CD4-positive, alpha-beta T cell treated with Interleukin-17A for 1 hour (primary cell): Measurements from ENCODE around the gene FDX1.

Experiments used
- DNase-seq: peaks from one replicate; pipeline ENCODE4 v3.0.0-alpha.2; 2020

FDX1 gene

DNA sequence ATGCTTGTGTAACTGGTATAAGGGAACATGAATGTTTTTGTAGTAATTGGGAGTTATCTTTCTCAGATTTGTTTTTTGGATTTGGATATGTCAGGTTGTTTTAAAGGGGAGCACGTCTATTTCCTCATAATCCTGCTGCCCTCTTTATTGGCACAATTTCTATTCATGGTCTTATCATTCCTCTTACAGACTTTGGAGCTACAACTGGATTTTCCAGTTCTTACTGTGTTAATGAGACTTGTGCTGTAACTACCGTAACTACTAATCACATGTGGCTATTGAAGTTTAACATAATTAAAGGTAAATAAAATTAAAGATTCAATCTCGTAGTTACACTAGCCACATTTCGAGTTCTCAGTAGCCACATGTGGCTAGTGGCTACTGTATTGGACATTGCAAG lies 1.9 kb downstream of the FDX1 start:
- DNase-seq = no peak

DNA sequence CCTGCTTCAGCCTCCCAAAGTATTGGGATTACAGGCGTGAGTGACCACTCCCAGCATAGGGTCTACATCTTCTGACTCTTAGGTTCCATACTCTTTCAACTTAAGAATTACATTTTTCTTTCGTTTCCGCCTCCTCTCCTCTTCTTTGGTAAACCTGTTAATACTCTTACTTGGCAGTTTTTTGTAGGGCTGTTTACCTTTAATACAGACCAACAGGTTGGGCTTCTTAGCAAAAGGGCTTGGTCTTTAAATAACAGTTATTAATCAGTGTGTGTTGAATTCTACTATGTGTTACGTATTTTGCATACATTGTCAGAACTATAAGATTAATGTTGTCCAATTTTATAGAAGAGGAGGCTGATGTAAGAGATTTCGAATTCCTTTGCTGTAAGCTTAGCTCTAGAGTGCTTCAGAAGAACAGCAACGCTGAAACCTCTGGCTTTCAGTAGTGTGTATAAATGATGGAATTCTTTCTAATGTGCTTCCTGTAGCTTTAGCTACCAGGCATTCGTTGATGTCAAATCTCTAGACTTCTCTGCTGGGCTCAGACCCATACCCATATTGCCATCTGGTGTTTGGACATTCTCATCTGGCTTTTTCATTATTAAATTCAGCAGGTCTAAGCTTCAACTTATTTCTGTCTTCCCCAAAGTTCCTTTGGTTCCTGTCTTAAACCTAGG lies 3.1 kb downstream of the FDX1 start:
- DNase-seq = peak; percentile 9

DNA sequence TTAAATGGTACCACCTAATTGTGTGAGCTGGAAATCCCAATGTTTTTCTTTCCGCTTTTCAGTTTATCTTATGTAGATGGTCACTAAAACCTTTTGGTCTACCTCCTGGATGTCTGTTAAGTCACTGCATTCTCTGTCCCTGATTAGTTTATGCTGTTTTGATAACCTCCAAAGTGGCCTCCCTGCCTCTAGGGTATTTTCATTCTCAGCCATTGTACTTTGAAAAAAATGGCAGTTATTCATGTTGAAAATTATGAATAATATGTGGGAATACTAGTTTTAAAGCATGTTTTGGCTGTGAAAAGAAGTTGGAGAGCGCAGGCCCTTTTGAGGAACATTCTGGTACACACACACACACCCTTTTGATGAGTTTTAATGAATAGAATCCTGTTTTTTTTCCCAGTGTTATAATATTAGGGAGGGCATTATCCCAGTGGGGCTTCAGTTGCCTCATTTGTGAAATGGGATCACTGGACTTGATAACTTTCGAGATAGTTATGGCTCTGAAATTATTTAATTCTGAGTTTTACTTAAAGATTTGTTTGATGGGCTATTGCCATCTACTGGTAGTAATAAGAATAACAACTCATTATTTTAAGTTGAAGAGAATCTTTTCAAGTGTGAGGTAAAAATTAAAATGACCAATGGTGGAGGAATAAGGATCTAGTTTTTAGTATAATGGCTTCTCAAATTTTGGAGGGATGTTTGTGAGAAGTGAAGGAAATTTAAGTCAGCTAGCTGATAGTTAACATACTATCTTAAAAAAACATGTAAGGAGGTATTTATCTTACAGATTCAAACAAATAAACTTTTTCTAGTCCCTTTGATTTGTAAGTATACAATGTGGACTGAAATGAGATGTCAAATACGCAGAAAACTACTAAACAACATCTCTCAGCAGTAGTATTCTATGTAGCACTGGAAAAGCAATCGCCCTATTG lies 3.9 kb downstream of the FDX1 start:
- DNase-seq = peak; percentile 49

DNA sequence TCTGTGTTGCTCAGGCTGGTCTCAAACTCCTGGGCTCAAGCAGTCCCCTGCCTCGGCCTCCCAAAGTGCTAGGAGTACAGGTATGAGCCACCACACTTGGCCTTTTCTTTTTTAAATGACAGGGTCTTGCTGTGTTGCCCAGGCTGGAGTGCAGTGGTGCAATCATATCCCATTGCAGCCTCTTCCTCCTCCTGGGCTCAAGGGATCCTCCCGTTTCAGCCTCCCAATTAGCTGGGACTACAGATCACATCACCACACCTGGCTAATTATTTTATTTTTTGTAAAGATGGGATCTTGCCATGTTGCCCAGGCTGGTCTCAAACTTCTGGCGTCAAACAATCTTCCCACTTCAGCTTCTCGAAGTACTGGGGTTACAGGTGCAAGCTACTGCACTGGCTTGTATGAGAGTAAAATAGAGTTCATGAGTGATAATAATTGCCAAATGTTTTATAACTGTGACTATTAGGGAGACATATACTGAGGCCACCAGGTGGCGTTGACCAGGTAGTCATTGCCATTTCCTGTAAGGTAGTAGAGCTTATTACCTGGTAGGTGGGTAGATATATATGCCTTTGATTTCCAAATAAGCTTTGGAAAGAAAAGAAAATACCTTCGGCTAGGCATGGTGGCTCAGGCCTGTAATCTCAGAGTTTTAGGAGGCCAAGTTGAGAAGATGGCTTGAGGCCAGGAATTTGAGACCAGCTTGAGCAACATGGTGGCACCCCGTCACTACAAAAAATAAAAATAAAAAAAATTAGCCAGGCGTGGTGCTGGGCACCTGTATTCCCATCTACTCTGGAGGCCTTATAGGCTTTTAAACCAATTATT lies 5.4 kb downstream of the FDX1 start:
- DNase-seq = peak; percentile 45

DNA sequence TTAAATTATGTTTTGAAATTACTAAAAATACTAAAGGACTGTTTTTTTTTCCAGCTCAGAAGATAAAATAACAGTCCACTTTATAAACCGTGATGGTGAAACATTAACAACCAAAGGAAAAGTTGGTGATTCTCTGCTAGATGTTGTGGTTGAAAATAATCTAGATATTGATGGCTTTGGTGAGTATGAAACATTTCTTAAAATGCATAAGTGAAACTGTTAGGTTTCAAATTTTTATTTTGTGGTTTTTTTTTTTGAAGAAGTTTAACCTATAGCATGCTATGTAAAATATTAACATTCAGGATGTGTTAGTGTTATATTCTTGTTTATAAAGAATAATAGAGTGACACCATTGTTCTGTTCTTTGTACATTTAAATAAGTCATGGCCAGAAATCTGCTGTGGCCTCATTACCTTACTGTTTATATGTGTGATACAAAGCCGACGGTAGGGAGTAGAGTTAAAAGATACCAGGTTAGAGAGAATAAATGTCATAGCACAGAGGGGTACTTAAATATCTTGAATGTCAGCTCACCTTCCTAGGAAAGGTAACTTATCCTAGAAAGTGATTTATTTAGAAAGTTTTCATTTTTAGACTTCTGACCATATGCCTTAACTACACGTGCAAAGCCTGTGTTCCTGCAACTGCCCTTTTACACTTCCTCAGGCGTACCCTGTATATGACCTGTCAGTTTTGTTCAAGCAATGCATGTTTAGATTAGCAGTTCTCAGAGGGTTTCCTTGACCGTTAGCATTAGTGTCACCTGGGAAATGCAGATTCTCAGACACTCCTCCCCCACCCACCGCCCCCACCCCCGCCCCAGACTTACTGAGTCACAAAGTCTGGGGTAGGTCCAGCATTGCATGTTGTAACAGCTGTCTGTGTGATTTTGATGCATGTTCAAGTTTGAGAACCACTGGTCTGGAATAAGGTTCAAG lies 6.3 kb downstream of the FDX1 start:
- DNase-seq = no peak

DNA sequence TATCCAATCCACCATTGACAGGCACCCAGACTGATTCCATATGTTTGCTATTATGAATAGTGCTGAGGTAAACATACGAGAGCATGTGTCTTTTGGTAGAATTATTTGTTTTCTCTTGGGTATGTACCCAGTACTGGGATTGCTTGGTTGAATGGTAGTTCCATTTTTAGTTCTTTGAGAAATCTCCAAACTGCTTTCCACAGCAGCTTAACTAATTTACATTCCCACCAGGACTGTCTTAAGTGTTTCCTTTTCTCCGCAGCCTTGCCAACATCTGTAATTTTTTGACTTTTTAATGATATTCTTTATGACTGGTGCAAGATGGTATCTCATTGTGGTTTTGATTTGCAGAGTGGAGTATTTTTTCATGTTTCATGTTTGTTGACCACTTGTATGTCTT lies 8.3 kb downstream of the FDX1 start:
- no peak for DNase-seq

DNA sequence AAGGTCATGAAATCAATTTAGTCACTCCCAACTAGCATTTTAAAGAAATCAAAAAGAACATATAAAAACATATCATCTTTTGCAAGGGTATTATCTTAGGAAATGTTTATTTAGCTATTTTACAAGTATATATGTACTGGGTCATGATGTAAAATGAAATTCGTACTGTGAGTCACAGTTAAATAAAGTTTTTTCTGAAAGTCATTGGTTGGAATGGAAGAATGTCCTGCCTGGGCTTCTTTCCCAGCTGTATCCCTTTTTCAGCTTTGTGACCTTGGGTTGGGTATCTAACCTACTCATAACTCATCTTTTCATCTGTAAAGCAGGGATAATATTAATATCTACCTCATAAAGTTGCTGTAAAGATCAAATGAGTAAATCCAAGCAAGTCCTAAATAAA lies 15.7 kb downstream of the FDX1 start:
- DNase-seq = no peak

DNA sequence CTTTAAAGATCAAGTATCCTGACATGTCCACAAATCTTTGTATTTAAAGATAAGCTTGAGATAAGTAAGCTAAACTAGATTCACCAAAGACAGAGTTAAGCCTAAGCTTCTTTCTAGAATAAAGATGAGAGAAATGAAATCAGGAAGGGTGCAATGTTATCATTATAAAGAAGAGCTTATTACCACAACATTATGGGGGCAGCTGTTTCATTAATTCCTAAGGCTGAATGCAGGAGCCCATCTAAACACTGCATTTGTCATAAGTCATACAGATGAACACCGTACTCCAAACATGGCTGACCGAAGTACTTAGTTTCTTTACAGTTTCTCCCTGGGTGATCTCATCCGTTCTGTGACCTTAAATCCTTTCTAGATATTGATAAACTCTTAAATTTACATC lies 16.3 kb downstream of the FDX1 start:
- DNase-seq = no peak

DNA sequence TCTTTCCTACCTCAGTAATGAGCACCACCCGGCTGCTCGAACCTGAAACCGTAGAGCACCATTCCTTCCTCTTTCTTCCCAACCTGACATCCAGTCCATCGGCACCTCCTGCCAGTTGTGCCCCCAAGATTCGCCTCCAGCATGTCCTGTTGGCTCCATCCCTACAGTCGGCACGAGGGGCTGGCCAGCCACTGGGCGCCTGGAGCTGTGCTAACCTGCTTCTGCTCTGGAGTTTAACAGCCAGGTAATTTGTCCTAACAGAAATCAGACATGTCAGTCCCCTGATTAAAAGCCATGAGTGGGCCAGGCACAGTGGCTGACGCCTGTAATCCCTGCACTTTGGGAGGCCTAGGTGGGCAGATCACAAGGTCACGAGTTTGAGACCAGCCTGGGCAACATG lies 16.8 kb downstream of the FDX1 start:
- no peak for DNase-seq

DNA sequence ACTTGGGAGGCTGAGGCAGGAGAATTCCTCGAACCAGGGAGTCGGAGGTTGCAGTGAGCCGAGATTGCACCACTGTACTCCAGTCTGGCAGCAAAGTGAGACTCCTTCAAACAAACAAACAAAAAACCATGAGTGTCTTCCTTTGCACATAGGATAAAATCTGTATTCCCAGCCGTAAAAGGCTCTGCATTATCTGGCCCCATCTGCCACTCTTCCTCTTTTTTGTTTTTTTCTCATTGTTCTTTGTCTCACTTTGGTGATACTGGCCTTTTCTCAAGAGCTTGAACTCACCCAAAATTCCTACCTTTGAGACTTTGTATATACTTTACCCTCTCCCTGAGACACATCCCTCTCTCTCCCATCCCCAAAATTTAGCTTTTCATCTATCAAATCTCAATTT lies 17.6 kb downstream of the FDX1 start:
- no peak for DNase-seq

DNA sequence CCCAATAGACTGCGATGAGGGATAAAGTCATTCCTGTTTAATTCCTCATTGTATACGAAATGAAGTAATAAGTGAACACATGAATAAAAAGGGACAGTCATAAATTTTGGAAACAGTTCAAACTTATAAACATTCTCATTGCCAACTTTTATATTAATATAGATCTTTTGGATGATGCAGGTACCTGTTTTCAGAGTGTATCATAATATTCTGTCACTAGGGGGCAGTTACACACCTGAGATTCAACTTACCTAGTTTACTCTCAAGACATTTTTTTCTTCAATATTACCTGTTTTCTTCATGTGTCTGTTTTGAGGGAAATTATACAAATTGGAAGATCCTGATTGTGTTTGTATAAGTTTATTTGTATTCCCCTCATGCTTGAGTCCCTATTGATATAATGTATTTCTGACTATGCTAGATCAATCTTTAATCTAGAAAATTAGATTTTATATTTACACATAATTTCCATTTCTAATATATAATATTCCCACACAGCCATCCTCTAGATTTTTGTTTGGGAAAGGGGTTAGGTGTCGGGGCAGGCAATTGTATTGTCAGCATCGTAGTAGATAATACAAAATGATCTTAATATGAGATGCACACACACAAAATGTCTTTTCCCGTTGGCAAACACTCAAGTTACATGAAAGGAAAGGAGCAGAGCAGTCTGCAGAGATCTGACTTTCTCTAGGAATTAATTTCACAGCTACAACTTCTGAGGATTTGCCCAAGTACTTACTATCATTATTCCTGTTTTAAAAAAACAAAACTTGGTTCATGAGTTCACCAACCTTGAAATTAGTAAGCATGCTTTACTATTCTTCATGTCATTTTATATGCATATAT lies 18.4 kb downstream of the FDX1 start:
- peak; percentile 34 for DNase-seq

DNA sequence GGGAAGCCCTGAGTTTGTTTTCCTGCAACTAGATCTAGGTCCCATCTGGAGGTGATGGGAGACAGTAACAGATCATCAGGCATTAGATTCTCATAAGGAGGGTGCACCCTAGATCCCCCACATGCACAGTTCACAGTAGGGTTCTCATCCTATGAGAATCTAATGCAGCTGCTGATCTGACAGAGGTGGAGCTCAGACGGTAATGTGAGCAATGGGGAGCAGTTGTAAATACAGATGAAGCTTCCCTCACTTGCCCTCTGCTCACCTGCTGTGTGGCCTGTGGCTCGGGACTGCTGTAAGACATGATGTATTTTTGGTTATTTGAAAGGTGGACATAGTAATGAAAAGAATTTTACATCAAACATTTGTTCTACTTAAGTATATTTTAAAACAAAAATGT lies 20.5 kb downstream of the FDX1 start:
- DNase-seq = no peak

DNA sequence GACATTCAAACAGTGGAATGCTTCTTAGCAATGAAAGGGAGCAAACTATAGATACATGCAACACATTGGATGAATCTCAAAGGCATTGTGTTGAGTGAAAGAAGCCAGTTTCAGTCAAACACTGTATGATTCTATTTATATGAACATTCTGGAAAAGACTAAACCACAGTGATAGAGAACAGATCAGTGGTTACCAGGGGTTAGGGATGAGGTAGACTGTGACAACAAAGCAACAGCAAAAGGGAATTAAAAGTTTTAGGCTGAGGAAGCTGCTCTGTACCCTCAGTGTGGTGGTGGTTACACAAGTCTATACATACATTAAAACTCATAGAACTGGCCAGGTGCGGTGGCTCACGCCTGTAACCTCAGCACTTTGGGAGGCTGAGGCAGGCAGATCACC lies 23.0 kb downstream of the FDX1 start:
- DNase-seq = no peak

DNA sequence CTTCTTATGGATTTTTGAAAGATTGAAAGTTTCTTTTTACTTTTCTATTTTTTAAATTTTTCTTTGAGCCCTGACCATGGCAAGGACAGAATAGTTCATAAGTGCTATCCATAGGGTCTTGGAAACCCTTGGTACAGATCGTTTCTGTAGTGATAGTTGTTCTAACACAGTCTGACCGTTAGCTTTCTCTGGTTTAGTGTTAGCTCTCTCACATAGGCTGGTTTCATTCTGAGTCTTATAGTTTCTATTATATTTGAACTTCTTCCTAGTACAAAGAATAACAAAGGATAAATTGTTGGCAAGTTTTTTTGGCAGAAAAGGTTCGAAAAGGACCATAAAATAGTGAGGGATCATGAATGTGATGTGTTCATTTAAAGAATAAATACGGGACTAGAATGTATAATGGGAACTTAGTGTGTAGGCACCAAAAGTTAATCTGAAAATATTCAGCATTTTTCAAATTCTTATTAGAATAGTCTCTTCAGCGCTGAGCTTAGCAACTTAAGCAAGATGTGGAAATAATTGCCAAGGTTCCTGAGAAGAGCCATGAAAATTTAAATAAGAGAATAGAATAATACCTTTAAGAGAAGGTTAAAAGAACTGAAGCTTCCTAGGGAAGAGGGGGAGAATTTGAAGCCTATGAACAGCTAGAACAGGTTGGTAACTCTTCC lies 24.1 kb downstream of the FDX1 start:
- DNase-seq = no peak

DNA sequence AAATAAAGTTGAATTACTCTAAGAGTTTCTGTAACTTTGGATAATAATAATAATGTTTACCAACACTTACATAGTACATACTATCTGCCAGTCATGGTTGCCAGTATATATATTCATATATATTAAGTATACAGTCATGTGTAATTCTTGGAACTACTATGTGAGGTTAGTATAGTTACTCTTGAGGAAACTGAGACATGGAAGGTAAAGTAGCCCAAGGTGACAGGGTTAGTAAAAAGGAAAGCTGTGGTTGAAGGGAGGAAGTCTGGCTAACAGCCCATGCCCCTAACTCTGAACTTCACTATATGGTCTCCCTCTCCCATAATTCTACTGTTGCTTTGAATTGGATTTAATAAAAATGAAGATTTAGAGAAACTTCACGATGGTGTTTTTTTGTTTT lies 24.9 kb downstream of the FDX1 start:
- no peak for DNase-seq

DNA sequence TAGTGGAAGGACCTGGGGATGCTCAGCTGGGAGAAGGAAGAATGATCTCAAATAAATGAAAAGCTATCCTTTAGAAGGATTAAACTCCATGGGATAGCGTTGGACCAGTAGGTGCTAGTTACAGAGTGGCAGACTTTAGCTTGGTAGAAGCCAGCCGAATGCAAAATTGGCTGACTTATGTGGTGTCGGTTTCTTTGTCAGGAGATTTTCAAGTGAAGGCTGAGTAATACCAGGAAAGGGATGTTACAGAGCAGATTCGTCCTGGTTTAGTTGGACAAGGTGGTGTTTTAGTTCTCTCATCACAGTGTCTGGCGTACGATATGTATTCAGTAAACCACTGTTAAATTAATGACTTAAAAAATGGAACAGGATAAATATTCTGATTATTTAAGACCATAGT lies 26.0 kb downstream of the FDX1 start:
- no peak for DNase-seq

DNA sequence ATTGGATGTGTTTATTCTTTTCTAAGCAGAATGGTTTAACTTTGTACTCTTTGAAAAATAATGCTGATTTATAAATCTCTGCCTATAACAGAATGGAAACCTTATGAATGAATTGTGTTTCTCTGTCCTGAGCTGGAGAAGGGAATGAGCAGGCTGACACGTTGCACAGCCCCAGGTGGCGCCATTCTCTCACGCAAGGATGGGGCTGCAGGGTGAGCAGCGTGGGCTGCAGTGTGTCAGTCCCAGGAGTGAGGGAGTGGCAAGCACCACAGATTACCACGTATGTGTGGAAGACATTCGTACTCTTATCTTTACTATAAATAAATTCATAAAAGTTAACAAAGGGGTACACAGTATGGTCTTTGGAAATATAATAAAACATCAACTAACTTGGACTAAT lies 33.4 kb downstream of the FDX1 start:
- peak; percentile 34 for DNase-seq

DNA sequence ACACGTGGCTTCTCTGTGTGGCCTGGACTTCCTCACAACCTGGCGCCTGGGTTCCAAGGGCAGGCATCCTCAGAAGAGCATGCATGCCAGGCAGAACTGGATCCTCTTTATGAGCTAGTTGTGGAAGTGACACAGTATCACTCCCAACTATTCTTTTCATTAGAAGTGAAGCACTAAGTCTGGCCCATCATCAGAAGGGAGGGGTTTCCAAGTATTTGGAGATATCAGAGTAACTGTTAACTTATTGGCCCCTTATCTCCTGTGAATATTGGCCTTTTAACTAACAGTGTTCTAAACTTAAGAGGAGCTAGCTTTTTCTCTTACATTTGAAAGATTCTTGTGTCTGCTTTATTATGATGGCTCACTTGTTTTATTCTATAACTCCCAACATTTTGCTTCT lies 35.5 kb downstream of the FDX1 start:
- DNase-seq = no peak

DNA sequence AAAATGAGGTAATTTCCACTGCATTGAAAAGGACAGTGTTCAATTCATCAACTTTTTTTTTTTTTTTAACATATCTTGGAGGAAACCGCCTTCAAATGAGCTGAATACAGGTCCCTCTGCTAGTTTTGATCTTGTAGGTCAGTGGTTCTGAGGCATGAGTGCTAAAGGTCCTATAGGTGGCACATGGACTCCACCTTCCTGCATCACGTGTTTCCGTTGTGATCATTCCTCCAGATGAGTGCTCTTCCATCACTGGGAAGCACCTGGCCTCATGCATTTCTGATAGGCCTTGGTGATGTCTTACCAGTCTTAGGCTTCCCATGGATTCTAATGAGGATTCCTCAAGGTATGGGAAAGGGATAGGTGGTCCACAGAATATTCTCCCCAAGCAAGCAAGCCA lies 37.8 kb downstream of the FDX1 start:
- no peak for DNase-seq

DNA sequence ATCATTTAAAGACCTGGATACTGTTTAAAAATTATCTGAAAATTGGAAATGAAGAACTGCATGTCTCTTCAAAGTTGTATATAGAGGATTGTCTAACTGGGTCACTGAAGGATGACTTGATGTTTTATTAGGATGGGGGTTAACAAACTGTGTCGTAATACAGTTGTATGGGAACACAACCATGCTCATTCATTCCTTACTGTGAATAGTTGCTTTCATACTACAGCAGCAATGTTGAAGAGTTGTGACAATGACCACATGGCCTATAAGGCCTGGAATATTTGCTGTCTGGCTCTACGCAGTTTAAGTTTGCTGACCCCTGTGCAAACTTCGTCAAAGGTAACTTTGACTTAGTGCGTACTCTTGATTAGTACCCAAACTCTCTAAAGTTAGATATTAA lies 38.4 kb downstream of the FDX1 start:
- DNase-seq = no peak

DNA sequence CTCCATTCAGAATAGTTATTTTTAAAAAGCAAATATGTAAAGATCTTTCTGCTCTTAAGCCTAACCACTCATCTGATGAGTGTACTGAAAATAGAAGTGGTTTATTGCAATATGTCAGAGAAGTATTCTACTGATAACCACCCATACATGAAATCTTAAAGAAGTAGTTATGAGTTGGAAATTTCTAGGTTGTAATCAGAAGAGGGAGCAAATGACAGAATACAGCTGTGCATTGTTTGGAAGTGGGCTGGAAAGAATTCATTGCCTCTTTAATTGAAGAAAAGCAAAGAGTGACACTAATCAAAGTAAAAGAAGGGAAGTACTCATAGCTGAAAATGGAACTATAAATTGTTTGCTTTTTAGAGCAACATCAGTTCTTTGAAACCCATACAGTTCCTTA lies 39.4 kb downstream of the FDX1 start:
- no peak for DNase-seq
